GM19438 (cell line): ENCODE data around the gene ELMOD1.
"Not testable (repeated sequence)": the region's sequence is repeated elsewhere in the genome, so short reads cannot be mapped to it uniquely, and the experiment has no call there.

ENCODE experiments used
- ATAC-seq: cut with Tn5 transposase; IDR thresholded peaks from one replicate; pipeline ENCODE4 v1.9.1; 2021; ENCODE audit warnings: low read depth; ENCODE audit not compliant: unreplicated experiment

The ELMOD1 gene

DNA sequence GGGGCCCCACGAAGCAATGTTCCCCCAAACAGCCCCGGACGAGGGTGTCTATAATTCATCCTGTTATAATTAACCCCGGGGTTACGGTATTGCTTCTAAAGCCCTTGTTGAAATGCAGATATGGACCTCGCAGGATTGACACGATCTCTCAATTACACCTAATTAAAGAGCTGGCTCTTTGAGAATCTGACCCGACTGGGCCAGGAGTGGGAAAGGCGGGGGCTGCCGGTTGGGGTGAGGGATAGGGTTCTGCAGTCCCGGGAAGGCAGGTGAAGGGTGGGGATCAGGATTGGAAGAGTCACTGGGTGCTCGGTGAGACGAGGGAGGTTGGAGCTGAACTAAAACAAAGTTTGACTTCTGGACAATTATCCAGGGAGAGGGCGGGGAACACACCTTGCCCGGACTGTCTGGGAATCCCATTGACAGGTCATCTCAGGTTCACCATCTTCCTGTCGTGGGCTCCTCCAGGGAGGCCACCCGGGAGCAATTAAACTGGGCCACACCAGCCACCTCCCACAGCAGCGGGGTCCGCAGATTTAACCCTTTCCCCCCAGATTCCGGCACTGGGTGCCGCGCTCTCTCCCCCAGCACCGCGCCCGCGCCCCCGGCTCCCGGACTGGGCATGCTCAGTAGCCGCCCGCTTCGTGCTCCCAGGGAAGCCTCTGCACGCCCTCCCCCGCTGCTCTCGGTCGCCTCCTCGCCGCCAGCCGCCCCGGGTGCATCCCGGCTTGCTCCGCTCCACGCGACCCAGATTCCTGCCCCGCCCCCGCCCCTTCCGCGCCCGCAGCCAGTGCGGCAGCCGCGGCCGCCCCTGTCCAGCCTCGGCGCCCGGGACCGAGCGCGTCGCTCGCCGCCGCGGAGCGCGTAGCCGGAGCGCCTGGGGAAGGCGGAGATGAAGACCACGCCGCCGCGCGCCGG, at the start of gene ELMOD1:
Gene ELMOD1, plus strand, starts transcription at position 688 of the 918 bp plus-strand sequence. CDS start 27,043 bp downstream, outside the sequence.
- peak; percentile 65 for ATAC-seq

GRCh38 chr11:107545101-107545514, 45.8 kb upstream of the ELMOD1 start:
- ATAC-seq = no peak

GRCh38 chr11:107547961-107548360, 43.0 kb upstream of the ELMOD1 start:
- no peak for ATAC-seq

GRCh38 chr11:107549253-107549953, 41.5 kb upstream of the ELMOD1 start:
- ATAC-seq = no peak

DNA sequence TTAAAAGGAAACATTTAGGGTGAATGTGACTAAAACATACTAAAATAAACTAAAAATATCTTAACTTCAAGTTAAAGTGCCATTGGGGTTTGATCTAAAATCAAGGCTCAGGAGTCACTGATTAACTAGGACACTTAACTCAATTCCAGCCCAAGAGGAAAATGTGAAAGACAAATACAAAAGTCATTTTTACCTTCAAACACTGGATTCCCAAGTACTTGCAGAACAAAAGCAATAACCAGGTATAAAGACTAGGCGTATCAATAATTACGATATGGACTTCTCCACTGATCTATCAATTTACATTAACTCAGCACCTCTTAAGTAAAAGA, 41.0 kb upstream of the ELMOD1 start:
- ATAC-seq = no peak

GRCh38 chr11:107550304-107550703, 40.6 kb upstream of the ELMOD1 start:
- no peak for ATAC-seq

GRCh38 chr11:107561688-107562087, 29.3 kb upstream of the ELMOD1 start:
- no peak for ATAC-seq

DNA sequence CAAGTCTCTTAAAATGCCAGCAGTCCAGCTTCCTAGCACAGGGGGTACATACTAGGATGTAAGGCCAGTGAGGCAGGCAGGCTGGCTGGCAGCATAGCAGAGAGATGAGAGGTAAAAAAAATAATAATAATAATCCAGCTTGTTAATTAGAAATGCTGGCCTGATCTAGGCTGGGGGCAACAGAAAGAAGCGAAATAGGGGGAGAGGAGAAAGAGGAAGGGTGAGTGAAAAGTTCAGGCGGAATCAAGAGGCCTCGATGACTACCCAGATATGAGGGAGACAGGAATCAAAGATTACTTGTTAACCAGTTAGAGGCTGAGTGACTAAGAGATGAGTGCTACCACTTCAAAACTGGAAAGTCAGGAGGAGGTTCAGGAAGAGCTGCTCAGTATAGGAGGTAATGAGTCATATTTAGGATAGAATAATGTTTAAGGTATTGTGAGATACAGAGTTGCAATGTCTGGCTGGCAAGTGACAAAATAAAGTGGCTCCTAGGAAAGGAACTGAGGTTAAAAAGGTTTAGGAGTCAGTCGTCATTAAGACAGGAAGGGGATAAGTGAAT, 28.2 kb upstream of the ELMOD1 start:
- no peak for ATAC-seq

GRCh38 chr11:107563702-107564101, 27.2 kb upstream of the ELMOD1 start:
- ATAC-seq = peak; percentile 22

DNA sequence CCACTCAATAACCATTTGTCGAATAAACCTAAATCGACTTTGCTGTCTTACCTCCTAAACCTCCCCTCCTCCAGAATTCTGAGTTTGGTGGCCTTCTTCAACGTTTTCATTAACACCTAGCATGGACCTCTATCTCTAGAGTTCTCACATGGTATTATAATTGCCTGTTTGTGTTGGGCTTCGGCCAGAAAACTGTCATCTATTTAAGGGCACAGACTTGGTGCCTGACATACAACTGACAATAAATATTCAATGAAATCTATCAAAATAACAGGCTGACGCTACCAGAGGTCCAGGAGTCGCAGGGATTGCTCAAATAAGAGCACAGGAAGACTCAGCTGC, 26.1 kb upstream of the ELMOD1 start:
- ATAC-seq = peak; percentile 9

- peak; percentile 74 for ATAC-seq
Observed at GRCh38 chr11:107565219-107565937, 25.6 kb upstream of the ELMOD1 start, which contains the start of gene ALKBH8. ALKBH8 (minus strand) TSS chr11:107565735; CDS start chr11:107560893, 4,842 bp downstream.

- ATAC-seq = not testable (repeated sequence)
Observed at GRCh38 chr11:107565955-107566501, 24.9 kb upstream of the ELMOD1 start.

GRCh38 chr11:107566569-107566968, 24.4 kb upstream of the ELMOD1 start:
- no peak for ATAC-seq

DNA sequence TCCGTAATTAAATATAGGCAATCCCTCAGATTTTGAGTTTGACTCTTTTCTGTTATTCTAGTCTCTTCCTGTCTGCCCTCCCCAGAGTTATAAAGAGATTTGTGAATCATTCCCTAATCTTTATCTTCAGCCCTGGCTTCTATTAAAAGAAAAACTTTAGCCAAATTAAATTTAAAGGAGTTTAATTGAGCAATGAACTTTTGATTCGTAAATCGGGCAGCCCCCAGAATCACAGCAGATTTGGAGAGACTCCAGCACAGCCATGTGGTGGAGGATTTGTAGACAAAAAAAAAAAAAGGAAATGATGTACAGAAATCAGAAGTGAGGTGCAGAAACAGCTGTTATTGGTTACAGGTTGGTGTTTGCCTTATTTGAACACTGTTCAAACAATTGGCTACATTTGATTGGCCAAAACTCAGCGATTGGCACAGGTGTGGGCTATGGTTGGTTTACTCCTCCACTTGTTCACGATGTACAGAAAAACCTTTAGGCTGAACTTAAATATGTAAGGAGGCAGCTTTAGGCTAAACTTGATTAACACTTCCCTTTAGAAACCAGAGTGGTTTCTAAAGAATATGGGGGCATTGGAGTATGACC, 23.1 kb upstream of the ELMOD1 start:
- no peak for ATAC-seq

GRCh38 chr11:107570015-107570414, 20.9 kb upstream of the ELMOD1 start:
- ATAC-seq = no peak

DNA sequence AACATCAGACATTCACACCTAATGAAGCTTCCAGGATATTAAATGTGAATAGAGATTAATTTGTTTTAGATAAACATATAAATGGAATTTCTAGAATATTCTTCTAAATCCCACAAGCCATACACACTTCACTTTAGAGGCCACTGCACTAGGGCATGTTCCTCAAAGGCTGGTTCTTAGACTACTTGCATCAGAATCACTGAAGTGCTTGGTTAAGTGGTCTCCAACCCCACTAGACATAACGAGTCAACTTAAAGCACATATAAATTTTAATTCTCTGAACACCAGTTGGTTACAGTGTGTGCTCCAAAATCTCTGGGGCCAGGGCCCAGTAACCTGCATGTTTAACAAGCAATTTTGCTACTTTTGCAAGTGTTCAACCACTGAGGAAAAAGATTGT, 17.5 kb upstream of the ELMOD1 start:
- no peak for ATAC-seq

- not testable (repeated sequence) for ATAC-seq
Observed at GRCh38 chr11:107576497-107577345, 14.2 kb upstream of the ELMOD1 start.

DNA sequence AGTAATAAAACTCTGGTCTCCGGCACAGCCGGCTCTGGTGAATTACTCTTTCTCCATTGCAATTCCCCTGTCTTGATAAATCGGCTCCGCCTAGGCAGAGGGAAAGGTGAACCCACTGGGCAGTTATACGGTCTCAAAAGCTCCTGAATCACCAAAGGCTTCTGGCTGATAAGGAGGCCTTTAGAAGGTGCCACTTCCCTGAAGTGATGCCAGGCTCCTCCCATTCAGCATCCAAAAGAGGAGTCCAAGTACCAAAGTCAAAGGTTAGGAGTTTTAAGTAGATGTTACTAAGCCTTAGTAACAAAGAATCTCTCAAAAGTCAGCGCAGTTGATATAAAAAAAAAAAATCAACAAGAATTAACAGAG, 13.6 kb upstream of the ELMOD1 start:
- no peak for ATAC-seq

GRCh38 chr11:107579169-107579568, 11.8 kb upstream of the ELMOD1 start:
- not testable (repeated sequence) for ATAC-seq
